ENCODE measurements around the gene SRA1. TPM values are rescaled to one million over a fixed set of nuclear protein-coding genes. Genes with fewer than 3 reads are reported as not detected.
A peak's percentile ranks its signal among the peaks of the same experiment; 100 is the strongest.

The SRA1 gene
- total RNA-seq, 2 experiments from 2014 or later: 54.6 to 60.6 TPM

GRCh38 chr5:140565024-140565779 lies 7.9 kb upstream of the SRA1 start:
- H3K27me3 Mint-ChIP-seq: no peaks in the 10 kb centered on the region
- H3K27ac Mint-ChIP-seq: peak overlapping the region; percentile 99
- H3K9me3 Mint-ChIP-seq: no peaks in the 10 kb centered on the region
- peaks cover 28% of the 10 kb centered on the region for H3K36me3 Mint-ChIP-seq
- H3K4me3 Mint-ChIP-seq: peak overlapping the region; percentile 95
- peaks cover 45% of the 10 kb centered on the region for H3K4me1 Mint-ChIP-seq
- no peak for DNase-seq

GRCh38 chr5:140564196-140565023 lies 7.1 kb upstream of the SRA1 start, which contains the start of the genes APBB3 and SLC35A4:
Gene APBB3 (minus strand): TSS chr5:140564598. CDS start chr5:140564245, 353 bp downstream.
Gene SLC35A4 (plus strand): TSS chr5:140564828. CDS start chr5:140567170, 2,342 bp downstream.
- H3K4me1 Mint-ChIP-seq: peaks cover 43% of the 10 kb centered on the region
- peaks cover 28% of the 10 kb centered on the region for H3K36me3 Mint-ChIP-seq
- peak within 1 kb of the TSS; percentile 99 for H3K27ac Mint-ChIP-seq
- peak; percentile 95 for DNase-seq
- H3K9me3 Mint-ChIP-seq: no peaks in the 10 kb centered on the region
- peak within 1 kb of the TSS; percentile 95 for H3K4me3 Mint-ChIP-seq
- no peaks in the 10 kb centered on the region for H3K27me3 Mint-ChIP-seq

GRCh38 chr5:140563596-140563995 lies 6.3 kb upstream of the SRA1 start:
- Mint-ChIP-seq H3K27ac (peak overlapping the region; percentile 85), H3K4me3 (peak overlapping the region; percentile 95), H3K9me3 (no peaks in the 10 kb centered on the region), H3K27me3 (no peaks in the 10 kb centered on the region), H3K36me3 (peaks cover 26% of the 10 kb centered on the region), H3K4me1 (peaks cover 35% of the 10 kb centered on the region)
- DNase-seq: no peak

DNA sequence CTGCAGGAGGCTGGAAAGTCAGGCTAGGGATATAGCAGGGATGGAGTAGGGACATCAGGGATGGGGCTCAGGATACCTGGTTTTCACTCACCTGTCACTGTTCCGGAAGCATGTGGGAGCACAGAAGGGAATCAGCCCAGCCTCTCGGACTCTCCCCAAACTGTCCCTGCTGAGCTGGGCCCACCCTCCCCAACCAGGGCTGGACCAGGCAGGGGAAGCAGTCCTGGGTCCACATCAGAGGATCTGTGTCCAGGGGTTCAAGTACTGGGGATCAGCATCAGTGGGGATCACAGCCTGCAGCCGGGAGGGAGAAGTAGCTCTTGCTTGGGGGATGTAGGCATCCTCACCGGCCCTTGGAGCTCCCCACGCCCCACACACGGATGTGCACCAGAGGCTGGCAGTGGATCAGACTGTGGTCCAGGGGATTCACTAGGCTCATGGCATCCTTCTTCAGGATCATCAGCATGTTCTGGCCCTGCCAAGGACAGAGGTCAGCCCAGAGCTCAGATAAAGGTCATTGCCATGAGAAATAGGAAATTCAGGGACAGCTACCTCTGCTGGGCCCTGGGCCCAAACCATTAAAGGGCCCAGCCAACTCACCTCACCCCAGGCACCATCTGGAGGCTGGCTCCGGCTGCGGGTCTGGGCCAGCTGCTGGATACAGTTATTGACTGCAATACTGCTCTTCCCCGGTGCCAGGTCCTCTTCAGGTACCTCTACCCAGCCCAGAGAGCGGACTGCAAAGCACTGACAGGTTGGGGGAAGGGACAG lies 4.7 kb upstream of the SRA1 start:
- Mint-ChIP-seq H3K36me3 (peaks cover 16% of the 10 kb centered on the region), H3K27me3 (no peaks in the 10 kb centered on the region), H3K4me1 (peaks cover 33% of the 10 kb centered on the region), H3K27ac (no peak overlapping the region), H3K4me3 (no peak overlapping the region), H3K9me3 (no peaks in the 10 kb centered on the region)
- DNase-seq: no peak

DNA sequence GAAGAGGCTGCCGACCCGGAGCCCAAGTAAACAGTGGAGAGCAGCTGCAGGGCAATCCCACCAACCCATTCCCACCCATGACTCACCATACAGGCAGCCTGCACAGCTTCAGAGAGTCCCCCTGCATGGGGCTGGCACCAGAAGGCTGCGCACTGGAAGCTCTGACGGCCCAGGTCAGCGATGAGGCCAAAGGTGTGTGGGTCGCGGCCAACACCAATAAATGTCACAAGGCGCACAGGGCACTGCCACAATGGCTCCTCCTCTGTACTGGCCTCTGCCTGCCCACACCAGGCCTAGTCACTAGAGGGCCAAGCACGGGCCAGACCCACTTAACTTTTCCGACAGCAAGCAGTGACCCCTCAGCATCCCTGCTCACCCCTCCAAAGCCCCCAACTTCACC lies 3.0 kb upstream of the SRA1 start:
- no peaks in the 10 kb centered on the region for H3K27me3 Mint-ChIP-seq
- H3K27ac Mint-ChIP-seq: no peak overlapping the region
- H3K36me3 Mint-ChIP-seq: peaks cover 24% of the 10 kb centered on the region
- H3K4me1 Mint-ChIP-seq: peaks cover 35% of the 10 kb centered on the region
- H3K9me3 Mint-ChIP-seq: no peaks in the 10 kb centered on the region
- H3K4me3 Mint-ChIP-seq: no peak overlapping the region
- no peak for DNase-seq

DNA sequence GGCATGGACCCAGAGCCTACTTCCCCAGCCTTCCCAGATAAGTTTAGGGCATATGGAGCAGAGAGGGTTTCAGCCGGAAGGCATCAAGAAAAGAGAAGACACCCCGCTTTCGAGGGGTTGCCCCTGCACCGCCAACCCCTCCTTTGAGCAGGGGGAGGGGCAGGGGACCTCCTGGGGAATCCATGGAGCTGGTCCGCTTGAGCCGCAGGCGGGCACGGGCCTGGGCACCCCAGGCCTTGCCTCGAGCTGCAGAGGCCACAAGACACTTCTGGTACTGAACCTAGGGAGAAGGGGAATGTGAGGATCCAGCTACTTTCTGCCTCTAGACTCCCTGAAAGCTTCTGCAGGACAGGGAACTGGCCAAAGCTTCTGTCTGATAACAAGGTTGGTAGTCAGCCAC lies 1.3 kb upstream of the SRA1 start:
- H3K27me3 Mint-ChIP-seq: no peaks in the 10 kb centered on the region
- H3K36me3 Mint-ChIP-seq: peaks cover 31% of the 10 kb centered on the region
- no peaks in the 10 kb centered on the region for H3K9me3 Mint-ChIP-seq
- DNase-seq: no peak
- peak overlapping the region; percentile 93 for H3K27ac Mint-ChIP-seq
- peaks cover 44% of the 10 kb centered on the region for H3K4me1 Mint-ChIP-seq
- H3K4me3 Mint-ChIP-seq: no peak overlapping the region

- Mint-ChIP-seq H3K27ac (peak overlapping the region; percentile 93), H3K9me3 (no peaks in the 10 kb centered on the region), H3K4me3 (peak overlapping the region; percentile 84), H3K36me3 (peaks cover 37% of the 10 kb centered on the region), H3K4me1 (peaks cover 46% of the 10 kb centered on the region), H3K27me3 (no peaks in the 10 kb centered on the region)
- DNase-seq: no peak
Measured at GRCh38 chr5:140557965-140558364, 692 bp upstream of the SRA1 start.

DNA sequence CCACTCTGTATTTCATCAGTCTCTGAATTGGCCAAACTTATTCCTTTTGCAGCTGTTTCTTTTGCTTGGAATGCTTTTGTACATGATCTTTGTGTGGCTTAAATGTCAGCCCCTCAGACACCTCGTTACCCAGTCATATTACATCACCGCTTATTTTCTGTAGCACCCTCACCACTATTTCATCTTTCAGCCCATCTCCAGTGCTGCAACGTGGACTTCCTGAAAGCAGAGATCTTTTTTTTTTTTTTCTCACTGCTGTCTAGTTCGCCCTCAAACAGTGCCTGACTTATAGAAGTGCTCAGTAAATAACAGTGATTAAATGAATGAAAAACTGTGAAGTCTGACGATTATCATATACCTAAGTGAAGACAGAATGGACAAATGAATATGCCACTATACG lies 835 bp downstream of the SRA1 start:
- Mint-ChIP-seq H3K9me3 (no peaks in the 10 kb centered on the region), H3K4me3 (peak overlapping the region; percentile 84), H3K36me3 (peaks cover 49% of the 10 kb centered on the region), H3K4me1 (peaks cover 53% of the 10 kb centered on the region), H3K27me3 (no peaks in the 10 kb centered on the region), H3K27ac (peak overlapping the region; percentile 93)
- DNase-seq: no peak

DNA sequence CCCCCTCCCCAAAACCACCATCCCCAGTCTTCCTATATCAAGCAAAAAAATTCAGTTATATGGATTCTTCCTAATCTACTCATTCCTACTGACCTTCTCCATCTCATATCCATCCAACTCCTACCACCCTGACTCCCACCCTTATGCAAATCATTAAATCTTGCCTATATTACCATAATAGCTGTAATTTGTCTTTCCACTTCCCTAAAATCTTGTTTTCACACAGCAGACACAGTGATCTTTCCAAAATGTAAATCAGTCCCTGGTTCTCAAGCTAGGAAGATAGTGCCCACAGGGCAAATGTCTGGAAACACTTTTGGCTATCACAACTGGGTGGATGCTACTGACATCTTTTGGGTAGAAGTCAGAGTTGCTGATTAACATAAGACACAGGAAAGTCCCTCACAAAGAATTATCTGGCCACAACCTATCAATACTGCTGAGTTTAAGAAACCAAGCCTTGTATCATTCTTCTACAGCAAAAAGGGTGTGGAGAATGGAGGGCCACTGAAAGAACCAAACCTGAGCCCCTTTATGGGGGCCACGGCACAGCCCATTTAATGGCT lies 1.4 kb downstream of the SRA1 start:
- Mint-ChIP-seq H3K4me1 (peaks cover 60% of the 10 kb centered on the region), H3K36me3 (peaks cover 53% of the 10 kb centered on the region), H3K27me3 (no peaks in the 10 kb centered on the region), H3K27ac (peak overlapping the region; percentile 93), H3K4me3 (peak overlapping the region; percentile 84), H3K9me3 (no peaks in the 10 kb centered on the region)
- DNase-seq: no peak

DNA sequence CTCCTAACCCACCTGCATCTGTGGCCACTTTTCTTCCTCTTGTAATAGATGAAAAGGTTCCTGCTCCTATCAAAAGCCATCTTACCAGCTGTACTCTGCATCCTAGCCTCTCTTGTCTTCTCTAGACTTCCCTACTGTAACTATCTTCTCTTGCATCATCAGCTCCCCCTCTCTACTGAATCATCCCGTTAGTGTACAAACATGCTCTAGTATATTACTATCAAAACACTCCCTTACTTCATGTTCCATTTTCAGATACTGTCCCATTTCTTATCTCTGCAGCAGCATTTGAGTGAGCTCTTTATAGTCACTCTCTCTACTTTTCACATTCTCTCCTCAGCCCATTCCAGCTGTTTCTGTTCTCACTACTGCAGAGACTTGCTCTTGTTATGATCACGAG lies 2.8 kb downstream of the SRA1 start:
- Mint-ChIP-seq H3K9me3 (no peaks in the 10 kb centered on the region), H3K27me3 (no peaks in the 10 kb centered on the region), H3K27ac (peak overlapping the region; percentile 93), H3K36me3 (peaks cover 65% of the 10 kb centered on the region), H3K4me1 (peaks cover 70% of the 10 kb centered on the region), H3K4me3 (peak overlapping the region; percentile 84)
- no peak for DNase-seq

DNA sequence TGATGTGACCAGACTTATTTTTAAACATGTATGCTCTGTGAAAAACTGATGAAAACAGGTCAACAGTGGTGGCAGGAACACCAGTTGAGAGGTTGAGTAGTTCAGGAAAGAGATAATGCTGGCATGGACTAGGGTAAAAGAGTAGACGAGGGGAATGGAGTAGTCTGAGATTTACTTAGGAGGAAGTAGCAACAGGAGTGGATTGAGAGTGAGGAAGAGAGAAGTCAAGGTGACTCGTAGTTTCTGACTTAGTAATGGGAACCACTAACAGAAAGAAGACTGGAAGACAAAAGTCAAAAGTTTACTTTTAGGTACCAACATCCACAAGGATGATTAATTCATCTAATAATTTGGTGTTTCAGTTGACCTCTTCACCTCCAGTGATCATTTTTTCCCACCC lies 3.6 kb downstream of the SRA1 start:
- Mint-ChIP-seq H3K9me3 (no peaks in the 10 kb centered on the region), H3K27me3 (no peaks in the 10 kb centered on the region), H3K36me3 (peaks cover 69% of the 10 kb centered on the region), H3K4me3 (peak overlapping the region; percentile 15), H3K27ac (peak overlapping the region; percentile 93), H3K4me1 (peaks cover 76% of the 10 kb centered on the region)
- no peak for DNase-seq

DNA sequence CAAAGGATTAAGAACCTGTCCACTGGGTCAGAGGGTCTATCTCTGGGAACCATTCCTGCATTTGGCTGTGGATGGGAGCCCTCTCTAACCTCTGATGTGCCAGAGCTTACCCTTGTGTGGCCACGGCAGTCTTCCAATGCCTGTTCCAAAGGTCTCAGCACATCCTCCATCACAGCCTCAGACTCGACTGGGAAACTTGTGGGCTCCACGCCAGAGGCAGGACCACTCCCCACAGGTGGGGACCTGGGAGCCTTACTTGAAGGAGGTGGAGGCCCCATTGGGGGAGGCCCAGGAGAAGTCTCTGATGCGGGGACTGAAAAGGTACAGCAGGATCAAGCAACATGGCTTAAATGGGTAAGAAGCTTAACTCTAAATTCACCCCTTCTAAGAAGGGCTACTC lies 5.4 kb downstream of the SRA1 start:
- Mint-ChIP-seq H3K27me3 (no peaks in the 10 kb centered on the region), H3K27ac (peak overlapping the region; percentile 75), H3K4me1 (peaks cover 78% of the 10 kb centered on the region), H3K36me3 (peaks cover 69% of the 10 kb centered on the region), H3K4me3 (no peak overlapping the region), H3K9me3 (no peaks in the 10 kb centered on the region)
- no peak for DNase-seq

- Mint-ChIP-seq H3K27me3 (no peaks in the 10 kb centered on the region), H3K36me3 (peaks cover 61% of the 10 kb centered on the region)
- DNase-seq: no peak
Measured at GRCh38 chr5:140550147-140551079, 6.9 kb downstream of the SRA1 start.

More at GRCh38 chr5:140550147-140551079, 6.9 kb downstream of the SRA1 start:
- no peaks in the 10 kb centered on the region for H3K9me3 Mint-ChIP-seq
- H3K4me1 Mint-ChIP-seq: peaks cover 71% of the 10 kb centered on the region
- H3K27ac Mint-ChIP-seq: peak overlapping the region; percentile 75
- no peak overlapping the region for H3K4me3 Mint-ChIP-seq
